Endodermal cell (in vitro differentiated cells): ENCODE data around the gene NREP. TPM values are rescaled to one million over a fixed set of nuclear protein-coding genes. Genes with fewer than 3 reads are reported as not detected.

ENCODE experiments used
- DNase-seq: peaks from one replicate; pipeline ENCODE4 v3.0.0-alpha.2; 2017
- H3K27ac ChIP-seq: 2 replicates; pipeline ENCODE4 v1.5.1; 2013; ENCODE audit warnings: mild to moderate bottlenecking, low read depth, low read length, moderate library complexity
- H3K27me3 ChIP-seq: 2 replicates; pipeline ENCODE4 v1.6.1; 2013; ENCODE audit warnings: mild to moderate bottlenecking, low read length, moderate library complexity; ENCODE audit not compliant: insufficient read depth, control insufficient read depth, poor library complexity, severe bottlenecking
- H3K36me3 ChIP-seq: 2 replicates; pipeline ENCODE4 v1.7.0; 2013; ENCODE audit warnings: mild to moderate bottlenecking, low read length, moderate library complexity; ENCODE audit not compliant: control insufficient read depth, insufficient read depth
- H3K4me1 ChIP-seq: one replicate; pipeline ENCODE4 v1.7.0; 2013; ENCODE audit warnings: low read length; ENCODE audit not compliant: control insufficient read depth, insufficient read depth
- H3K4me3 ChIP-seq: 2 replicates; pipeline ENCODE4 v1.5.1; 2013; ENCODE audit warnings: mild to moderate bottlenecking, low read length, moderate library complexity
- H3K9ac ChIP-seq: 2 replicates; pipeline ENCODE4 v1.6.1; 2013; ENCODE audit warnings: mild to moderate bottlenecking, low read length, moderate library complexity; ENCODE audit not compliant: poor library complexity, severe bottlenecking; ENCODE audit errors: extremely low read depth
- H3K9me3 ChIP-seq: 2 replicates; pipeline ENCODE4 v1.6.1; 2013; ENCODE audit warnings: mild to moderate bottlenecking, low read length, moderate library complexity; ENCODE audit not compliant: control insufficient read depth
- H3K27ac Mint-ChIP-seq: 2 replicates; pipeline ENCODE4 v1.8.0; 2020; ENCODE audit warnings: mixed read lengths
- H3K27me3 Mint-ChIP-seq: 2 replicates; pipeline ENCODE4 v1.8.0; 2021; ENCODE audit warnings: mild to moderate bottlenecking, mixed read lengths; ENCODE audit not compliant: insufficient read depth
- H3K36me3 Mint-ChIP-seq: 2 replicates; pipeline ENCODE4 v1.8.0; 2020; ENCODE audit warnings: low read depth, mixed read lengths
- H3K4me1 Mint-ChIP-seq: 2 replicates; pipeline ENCODE4 v1.8.0; 2020; ENCODE audit warnings: mixed read lengths
- H3K4me3 Mint-ChIP-seq: 2 replicates; pipeline ENCODE4 v1.8.0; 2020; ENCODE audit warnings: mild to moderate bottlenecking, moderate library complexity, mixed read lengths
- H3K9me3 Mint-ChIP-seq: 2 replicates; pipeline ENCODE4 v1.8.0; 2020; ENCODE audit warnings: mild to moderate bottlenecking, mixed read lengths
- WGBS, 2 experiments: methylation state at CpG; one replicate each; pipeline versions ENCODE4 v1.1.5 to v1.1.7; 2013; ENCODE audit warnings: missing lambda C conversion rate in 2 of 2, mixed read lengths in 1 of 2; ENCODE audit not compliant: insufficient coverage in 1 of 2, insufficient read length in 1 of 2; 5-methylcytosine and 5-hydroxymethylcytosine counted together
- total RNA-seq, 2 donors: library from RNA; stranded (reverse); fragmentation: NEBNext Ultra II Directional in 1 of 2; extraction: Animal tissue kit (Norgen Biotek cat#: 25700) in 1 of 2; gene quantifications; 2 replicates in 1 of 2; 3 replicates in 1 of 2; pipeline ENCODE4 v1.2.1, GENCODE V29; 2021
- TF ChIP-seq, protein P1 (sequence below): fragments of 200-600 bp; sonication (generic); conservative IDR thresholded peaks from 2 replicates; pipeline ENCODE4 v1.5.0; 2021; ENCODE audit warnings: antibody characterized with exemption, mild to moderate bottlenecking

NREP gene
- total RNA-seq, 2 donors from 2014 or later = 212 to 238 TPM

DNA sequence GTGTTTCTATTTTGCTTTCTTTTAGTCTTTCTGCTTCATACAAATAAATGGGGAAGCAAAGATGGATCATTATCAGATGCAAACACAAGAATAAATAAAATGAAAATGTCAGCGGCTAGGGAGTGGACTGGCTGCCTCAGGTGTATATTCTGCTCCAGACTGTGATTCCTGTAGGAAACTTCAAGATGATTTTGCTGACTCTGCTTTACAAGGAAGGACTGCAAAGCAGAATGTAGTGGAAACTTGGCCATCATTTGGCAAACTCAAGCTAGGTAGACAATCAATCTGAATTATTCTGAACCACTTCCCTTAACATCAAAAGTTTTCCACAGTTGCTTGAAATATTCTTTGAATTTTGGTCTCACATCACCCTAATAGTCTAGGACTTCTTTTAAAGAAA lies 38.1 kb upstream of the NREP start:
- TF ChIP-seq, protein P1, sequence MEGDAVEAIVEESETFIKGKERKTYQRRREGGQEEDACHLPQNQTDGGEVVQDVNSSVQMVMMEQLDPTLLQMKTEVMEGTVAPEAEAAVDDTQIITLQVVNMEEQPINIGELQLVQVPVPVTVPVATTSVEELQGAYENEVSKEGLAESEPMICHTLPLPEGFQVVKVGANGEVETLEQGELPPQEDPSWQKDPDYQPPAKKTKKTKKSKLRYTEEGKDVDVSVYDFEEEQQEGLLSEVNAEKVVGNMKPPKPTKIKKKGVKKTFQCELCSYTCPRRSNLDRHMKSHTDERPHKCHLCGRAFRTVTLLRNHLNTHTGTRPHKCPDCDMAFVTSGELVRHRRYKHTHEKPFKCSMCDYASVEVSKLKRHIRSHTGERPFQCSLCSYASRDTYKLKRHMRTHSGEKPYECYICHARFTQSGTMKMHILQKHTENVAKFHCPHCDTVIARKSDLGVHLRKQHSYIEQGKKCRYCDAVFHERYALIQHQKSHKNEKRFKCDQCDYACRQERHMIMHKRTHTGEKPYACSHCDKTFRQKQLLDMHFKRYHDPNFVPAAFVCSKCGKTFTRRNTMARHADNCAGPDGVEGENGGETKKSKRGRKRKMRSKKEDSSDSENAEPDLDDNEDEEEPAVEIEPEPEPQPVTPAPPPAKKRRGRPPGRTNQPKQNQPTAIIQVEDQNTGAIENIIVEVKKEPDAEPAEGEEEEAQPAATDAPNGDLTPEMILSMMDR = no peak

DNA sequence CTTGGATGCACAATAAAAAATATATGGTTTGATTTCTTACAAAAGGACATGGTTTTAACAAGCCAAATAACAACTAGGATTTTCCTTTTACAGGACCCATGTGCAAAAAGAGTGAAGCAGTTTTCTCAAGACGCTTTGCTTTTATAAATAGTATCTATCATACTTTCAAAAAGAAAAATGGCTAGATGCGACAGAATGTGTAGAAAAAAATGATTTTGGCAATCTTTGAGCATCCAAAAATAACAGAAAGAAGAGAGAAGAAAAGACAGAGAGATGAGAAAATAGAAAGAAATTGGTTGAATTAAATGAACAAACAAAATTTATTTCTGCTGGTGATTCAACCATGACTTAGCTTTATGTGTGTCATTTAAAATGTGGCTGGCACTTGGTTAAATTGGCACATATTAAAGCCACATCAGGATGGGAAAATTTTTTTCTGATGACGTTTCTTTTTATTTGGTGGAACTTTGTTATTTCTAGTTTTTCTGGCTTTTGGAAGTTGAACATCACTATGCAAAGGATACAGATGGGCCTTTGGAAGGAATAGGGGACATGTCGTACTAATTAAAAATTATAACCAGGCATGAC lies 35.6 kb upstream of the NREP start:
- H3K4me1 Mint-ChIP-seq = no peaks in the 10 kb centered on the region
- WGBS, 2 experiments = 93 to 100% methylated on average over 3 to 4 of the region's 4 CpGs

More for the DNA sequence above, 38.1 kb upstream of the NREP start:
- Histone ChIP-seq H3K9ac (no peak overlapping the region), H3K4me3 (no peak overlapping the region), H3K27me3 (no peaks in the 10 kb centered on the region), H3K27ac (no peak overlapping the region), H3K4me1 (no peaks in the 10 kb centered on the region), H3K9me3 (peaks cover 14% of the 10 kb centered on the region), H3K36me3 (no peaks in the 10 kb centered on the region)
- Mint-ChIP-seq H3K27me3 (no peaks in the 10 kb centered on the region), H3K9me3 (peaks cover 4% of the 10 kb centered on the region), H3K36me3 (no peaks in the 10 kb centered on the region), H3K4me1 (no peaks in the 10 kb centered on the region), H3K4me3 (no peak overlapping the region), H3K27ac (no peak overlapping the region)
- 95 to 100% methylated on average over 1 of the region's 1 CpG for WGBS, 2 experiments
- no peak for DNase-seq

DNA sequence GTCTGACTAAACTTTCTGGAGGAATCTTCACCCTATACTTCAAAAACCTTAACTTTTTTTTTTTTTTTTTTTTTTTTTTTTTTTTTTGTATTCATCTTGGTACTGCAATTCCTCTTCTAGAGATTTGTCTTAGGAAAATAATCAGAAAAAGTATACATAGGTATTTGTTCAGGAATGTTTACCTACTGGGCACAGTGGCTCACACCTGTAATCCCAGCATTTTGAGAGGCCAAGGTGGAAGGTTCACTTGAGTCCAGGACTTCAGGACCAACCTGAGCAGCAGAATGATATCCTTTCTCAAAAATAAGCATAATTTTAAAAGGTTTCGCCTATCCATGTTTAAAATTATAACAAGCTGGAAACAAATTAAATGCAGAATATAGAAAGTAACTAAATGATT lies 33.3 kb upstream of the NREP start:
- Mint-ChIP-seq H3K4me3 (no peak overlapping the region), H3K36me3 (no peaks in the 10 kb centered on the region), H3K27me3 (no peaks in the 10 kb centered on the region), H3K4me1 (no peaks in the 10 kb centered on the region), H3K9me3 (peaks cover 2% of the 10 kb centered on the region), H3K27ac (no peak overlapping the region)
- Histone ChIP-seq H3K4me1 (no peaks in the 10 kb centered on the region), H3K4me3 (no peak overlapping the region), H3K36me3 (no peaks in the 10 kb centered on the region), H3K9me3 (peaks cover 9% of the 10 kb centered on the region), H3K9ac (no peak overlapping the region), H3K27ac (no peak overlapping the region), H3K27me3 (no peaks in the 10 kb centered on the region)
- TF ChIP-seq, protein P1 = no peak
- no peak for DNase-seq
- WGBS, 2 experiments = 92 to 100% methylated on average over 1 of the region's 1 CpG

More for the DNA sequence above, 35.6 kb upstream of the NREP start:
- no peak overlapping the region for H3K4me3 Mint-ChIP-seq
- H3K36me3 Mint-ChIP-seq = no peaks in the 10 kb centered on the region
- Histone ChIP-seq H3K4me3 (no peak overlapping the region), H3K9me3 (peaks cover 14% of the 10 kb centered on the region), H3K9ac (no peak overlapping the region), H3K36me3 (no peaks in the 10 kb centered on the region), H3K27me3 (no peaks in the 10 kb centered on the region), H3K27ac (no peak overlapping the region), H3K4me1 (no peaks in the 10 kb centered on the region)
- no peak overlapping the region for H3K27ac Mint-ChIP-seq
- H3K27me3 Mint-ChIP-seq = no peaks in the 10 kb centered on the region
- TF ChIP-seq, protein P1 = no peak
- DNase-seq = no peak
- H3K9me3 Mint-ChIP-seq = peaks cover 4% of the 10 kb centered on the region
